ENCODE results near the gene MPG. TPM values are rescaled to one million over a fixed set of nuclear protein-coding genes. Genes with fewer than 3 reads are reported as not detected.

Gene MPG
- total and polyA plus RNA-seq, 7 donors = 52.2 to 118 (median 74.3) TPM

- no peaks in the 10 kb centered on the region for H3K9me3 ChIP-seq
- intact Hi-C loops (cut with DNase I) = no loop called here
- no peak overlapping the region for H3K27ac ChIP-seq
- no peak for TF ChIP-seq POLR2A (IDR thresholded peaks at IDR 0.05)
- H3K4me1 ChIP-seq = no peaks in the 10 kb centered on the region
- WGBS, 2 donors = 69 to 74% methylated on average over 13 of the region's 13 CpGs
- no peak for DNase-seq
- H3K36me3 ChIP-seq = no peaks in the 10 kb centered on the region
- H3K4me3 ChIP-seq = no peak overlapping the region
- H3K27me3 ChIP-seq = no peaks in the 10 kb centered on the region
Measured at GRCh38 chr16:38941-39892, 38.8 kb upstream of the MPG start.

- intact Hi-C loops (cut with DNase I) = no loop called here
- no peaks in the 10 kb centered on the region for H3K4me1 ChIP-seq
- 94% methylated on average over 22 of the region's 22 CpGs for WGBS, 2 donors
- H3K9me3 ChIP-seq = no peaks in the 10 kb centered on the region
- TF ChIP-seq CTCF (IDR thresholded peaks at IDR 0.05) (no peak), POLR2AphosphoS5 (IDR thresholded peaks at IDR 0.05) (no peak), POLR2A (IDR thresholded peaks at IDR 0.05) (no peak), EP300 (IDR thresholded peaks at IDR 0.05) (no peak)
- H3K36me3 ChIP-seq = peaks cover 0 to 15% (median 2%) of the 10 kb centered on the region in 4 donors
- H3K27ac ChIP-seq = no peak overlapping the region
- H3K27me3 ChIP-seq = no peaks in the 10 kb centered on the region
- DNase-seq = no peak
- H3K4me3 ChIP-seq = no peak overlapping the region
Measured at GRCh38 chr16:41439-42068, 36.5 kb upstream of the MPG start.

GRCh38 chr16:42069-42457 is 36.0 kb upstream of the MPG start:
- 90 to 94% methylated on average over 11 of the region's 11 CpGs for WGBS, 2 donors
- intact Hi-C loops (cut with DNase I) = no loop called here
- H3K36me3 ChIP-seq = peaks cover 0 to 20% (median 2%) of the 10 kb centered on the region in 4 donors
- no peaks in the 10 kb centered on the region for H3K9me3 ChIP-seq
- no peaks in the 10 kb centered on the region for H3K27me3 ChIP-seq
- H3K4me1 ChIP-seq = no peaks in the 10 kb centered on the region
- no peak overlapping the region for H3K27ac ChIP-seq
- TF ChIP-seq POLR2A (IDR thresholded peaks at IDR 0.05) (no peak), EP300 (IDR thresholded peaks at IDR 0.05) (no peak), POLR2AphosphoS5 (IDR thresholded peaks at IDR 0.05) (no peak), CTCF (IDR thresholded peaks at IDR 0.05) (no peak)
- no peak overlapping the region for H3K4me3 ChIP-seq
- DNase-seq = no peak

- Histone ChIP-seq H3K36me3 (peaks cover 0 to 23% (median 4%) of the 10 kb centered on the region in 4 donors), H3K4me1 (no peaks in the 10 kb centered on the region), H3K9me3 (no peaks in the 10 kb centered on the region), H3K4me3 (no peak overlapping the region), H3K27ac (no peak overlapping the region), H3K27me3 (no peaks in the 10 kb centered on the region)
- intact Hi-C loops (cut with DNase I) = no loop called here
- WGBS, 2 donors = 91 to 93% methylated on average over 4 of the region's 4 CpGs
- TF ChIP-seq EP300 (IDR thresholded peaks at IDR 0.05) (no peak), POLR2AphosphoS5 (IDR thresholded peaks at IDR 0.05) (no peak), POLR2A (IDR thresholded peaks at IDR 0.05) (no peak), CTCF (IDR thresholded peaks at IDR 0.05) (no peak)
- no peak for DNase-seq
Measured at GRCh38 chr16:42691-43090, 35.3 kb upstream of the MPG start.

GRCh38 chr16:43294-43693 is 34.7 kb upstream of the MPG start:
- no peak overlapping the region for H3K4me3 ChIP-seq
- no peaks in the 10 kb centered on the region for H3K4me1 ChIP-seq
- no peak overlapping the region for H3K27ac ChIP-seq
- no peak for DNase-seq
- no peak for TF ChIP-seq POLR2A (IDR thresholded peaks at IDR 0.05)
- no peak for TF ChIP-seq CTCF (IDR thresholded peaks at IDR 0.05)
- no peak for TF ChIP-seq POLR2AphosphoS5 (IDR thresholded peaks at IDR 0.05)
- no peak for TF ChIP-seq EP300 (IDR thresholded peaks at IDR 0.05)
- WGBS, 2 donors = 78 to 84% methylated on average over 5 of the region's 5 CpGs
- H3K36me3 ChIP-seq = peaks cover 0 to 23% (median 4%) of the 10 kb centered on the region in 4 donors
- no peaks in the 10 kb centered on the region for H3K9me3 ChIP-seq
- H3K27me3 ChIP-seq = no peaks in the 10 kb centered on the region
- intact Hi-C loops (cut with DNase I) = no loop called here

Measured in sigmoid colon (tissue), 7 donors.